NCI-H446 treated with DMSO at 0.1 percent for 48 hours (cell line): ENCODE measurements around the gene LRMDA.

Experiments
- DNase-seq: peaks from one replicate; lab custom pipeline; 2025; lab: John Stamatoyannopoulos, UW

The LRMDA gene

GRCh38 chr10:76341740-76342139, 910.3 kb downstream of the LRMDA start:
- no peak for DNase-seq

- DNase-seq = no peak
Observed at GRCh38 chr10:76342996-76343395, 911.6 kb downstream of the LRMDA start.

GRCh38 chr10:76347832-76348231, 916.4 kb downstream of the LRMDA start:
- DNase-seq = no peak

- DNase-seq = no peak
Observed at GRCh38 chr10:76350583-76350982, 919.2 kb downstream of the LRMDA start.

GRCh38 chr10:76352300-76352699, 920.9 kb downstream of the LRMDA start:
- no peak for DNase-seq

- DNase-seq = peak; percentile 44
Observed at GRCh38 chr10:76353237-76353851, 921.9 kb downstream of the LRMDA start.

GRCh38 chr10:76354212-76354738, 922.9 kb downstream of the LRMDA start:
- no peak for DNase-seq

- DNase-seq = no peak
Observed at GRCh38 chr10:76354921-76355320, 923.5 kb downstream of the LRMDA start.

- DNase-seq = no peak
Observed at GRCh38 chr10:76356557-76356956, 925.1 kb downstream of the LRMDA start.

GRCh38 chr10:76357726-76358415, 926.4 kb downstream of the LRMDA start:
- DNase-seq = no peak

GRCh38 chr10:76358743-76359395, 927.4 kb downstream of the LRMDA start:
- DNase-seq = no peak

- no peak for DNase-seq
Observed at GRCh38 chr10:76375761-76376160, 944.3 kb downstream of the LRMDA start.

GRCh38 chr10:76382381-76382851, 951.0 kb downstream of the LRMDA start:
- DNase-seq = no peak

- no peak for DNase-seq
Observed at GRCh38 chr10:76388321-76389023, 957.0 kb downstream of the LRMDA start.

GRCh38 chr10:76393875-76394706, 962.7 kb downstream of the LRMDA start:
- no peak for DNase-seq

GRCh38 chr10:76394707-76395042, 963.3 kb downstream of the LRMDA start:
- DNase-seq = no peak

GRCh38 chr10:76395251-76395650, 963.8 kb downstream of the LRMDA start:
- no peak for DNase-seq

GRCh38 chr10:76396134-76396533, 964.7 kb downstream of the LRMDA start:
- peak; percentile 96 for DNase-seq

- DNase-seq = no peak
Observed at GRCh38 chr10:76397181-76398042, 966.0 kb downstream of the LRMDA start.

- peak; percentile 87 for DNase-seq
Observed at GRCh38 chr10:76398043-76398710, 966.8 kb downstream of the LRMDA start.
